SK-N-SH (cell line): Measurements from ENCODE around the gene DDX1. TPM values are rescaled to one million over a fixed set of nuclear protein-coding genes. Genes with fewer than 3 reads are reported as not detected.

Experiments
- CTCF ChIA-PET: fragments of 300-600, 350-600 bp; formaldehyde crosslinking; extraction: SDS; loops from one replicate; lab custom pipeline; 2021; lab: Yijun Ruan, JAX
- POLR2A ChIA-PET: fragments of 350-600 bp; sonication (Branson Sonifier 250); formaldehyde crosslinking; extraction: SDS; loops from one replicate; lab custom pipeline; 2020; ENCODE audit warnings: antibody characterized with exemption, inconsistent platforms; lab: Yijun Ruan, JAX
- DNase-seq: peaks from one replicate; pipeline ENCODE4 v3.0.0; 2012
- H2AFZ ChIP-seq: fragments of 200-600 bp; sonication (generic); 2 replicates; pipeline ENCODE4 v1.8.1; 2016; ENCODE audit warnings: antibody characterized with exemption, mild to moderate bottlenecking, low read depth
- H3F3A ChIP-seq: fragments of 200-600 bp; sonication (generic); replicated peaks from 2 replicates; pipeline ENCODE3; 2016; ENCODE audit warnings: antibody characterized with exemption, mild to moderate bottlenecking; ENCODE audit not compliant: insufficient read depth
- H3K27ac ChIP-seq, 2 experiments: fragments of 200-500 bp in 1 of 2; fragments of 200-600 bp in 1 of 2; sonication (Bioruptor generic) in 1 of 2; sonication (generic), shearing (Covaris generic) in 1 of 2; 2 replicates each; pipeline versions ENCODE4 v1.5.1 to v1.6.1; 2014 to 2016; ENCODE audit warnings: low read depth in 2 of 2, inconsistent platforms in 1 of 2, low read length in 1 of 2, mild to moderate bottlenecking in 1 of 2, mixed read lengths in 1 of 2
- H3K27me3 ChIP-seq: fragments of 200-600 bp; sonication (generic), shearing (Covaris generic); 2 replicates; pipeline ENCODE4 v1.6.1; 2016; ENCODE audit warnings: mixed run types; ENCODE audit not compliant: insufficient read depth
- H3K36me3 ChIP-seq, 2 experiments: fragments of 200-500 bp in 1 of 2; fragments of 200-600 bp in 1 of 2; sonication (Bioruptor generic) in 1 of 2; sonication (generic) in 1 of 2; replicated peaks in 1 of 2; 2 replicates each; pipeline versions ENCODE3 to v1.5.1; 2014 to 2016; ENCODE audit warnings: low read length in 1 of 2, mild to moderate bottlenecking in 1 of 2; ENCODE audit not compliant: insufficient read depth in 2 of 2, control insufficient read depth in 1 of 2
- H3K4me1 ChIP-seq, 2 experiments: fragments of 200-500 bp in 1 of 2; fragments of 200-600 bp in 1 of 2; sonication (Bioruptor generic) in 1 of 2; sonication (generic), shearing (Covaris generic) in 1 of 2; 2 replicates each; pipeline versions ENCODE4 v1.5.1 to v1.6.1; 2014 to 2016; ENCODE audit warnings: low read depth in 1 of 2, low read length in 1 of 2, mixed run types in 1 of 2; ENCODE audit not compliant: insufficient read depth in 2 of 2, control insufficient read depth in 1 of 2
- H3K4me2 ChIP-seq: fragments of 200-600 bp; sonication (generic), shearing (Covaris generic); 2 replicates; pipeline ENCODE4 v1.6.1; 2017; ENCODE audit warnings: mixed run types
- H3K4me3 ChIP-seq, 2 experiments: fragments of 200-500 bp in 1 of 2; fragments of 200-600 bp in 1 of 2; sonication (Bioruptor generic) in 1 of 2; sonication (generic), shearing (Covaris generic) in 1 of 2; 2 replicates each; pipeline versions ENCODE4 v1.5.1 to v1.8.1; 2014 to 2016; ENCODE audit warnings: low read depth in 2 of 2, inconsistent platforms in 1 of 2, low read length in 1 of 2, mild to moderate bottlenecking in 1 of 2, mixed read lengths in 1 of 2, moderate library complexity in 1 of 2
- H3K79me2 ChIP-seq: fragments of 200-600 bp; sonication (generic); 2 replicates; pipeline ENCODE4 v1.8.1; 2017; ENCODE audit warnings: mild to moderate bottlenecking; ENCODE audit not compliant: insufficient read depth
- H3K9ac ChIP-seq: fragments of 200-600 bp; sonication (generic); 2 replicates; pipeline ENCODE4 v1.6.1; 2017; ENCODE audit warnings: mixed run types
- H3K9me2 ChIP-seq: fragments of 200-600 bp; sonication (generic); 2 replicates; pipeline ENCODE4 v1.6.1; 2017; ENCODE audit warnings: mixed run types
- H3K9me3 ChIP-seq: fragments of 200-600 bp; sonication (generic); 2 replicates; pipeline ENCODE4 v1.6.1; 2017; ENCODE audit warnings: mixed run types, mild to moderate bottlenecking, moderate library complexity
- H4K20me1 ChIP-seq: fragments of 200-600 bp; sonication (generic); 2 replicates; pipeline ENCODE4 v1.6.1; 2017; ENCODE audit warnings: mild to moderate bottlenecking, mixed run types; ENCODE audit not compliant: insufficient read depth
- CHD2 ChIP-seq: fragments of 150-350 bp; IDR thresholded peaks from 2 replicates; pipeline ENCODE4 v1.6.1; 2018; ENCODE audit warnings: low read length; ENCODE audit not compliant: partially characterized antibody
- EP300 ChIP-seq, 2 experiments: IDR thresholded peaks; 2 replicates each; pipeline versions ENCODE4 v1.4.0 to v1.6.1; 2012; ENCODE audit warnings: borderline replicate concordance in 1 of 2, low read depth in 1 of 2, low read length in 1 of 2
- EZH2phosphoT487 ChIP-seq: fragments of 200-600 bp; sonication (generic); IDR thresholded peaks from 2 replicates; pipeline ENCODE4 v1.6.1; 2017; ENCODE audit warnings: low read depth, mixed run types, mild to moderate bottlenecking, antibody characterized with exemption, moderate library complexity, borderline replicate concordance
- FOXM1 ChIP-seq: IDR thresholded peaks from 2 replicates; pipeline ENCODE4 v1.4.0; 2012; ENCODE audit warnings: low read depth, mild to moderate bottlenecking
- GABPA ChIP-seq: IDR thresholded peaks from 2 replicates; pipeline ENCODE4 v1.4.0; 2012; ENCODE audit warnings: low read depth, mild to moderate bottlenecking
- MEF2A ChIP-seq: IDR thresholded peaks from 2 replicates; pipeline ENCODE4 v1.4.0; 2012; ENCODE audit warnings: low read depth, borderline replicate concordance
- MXI1 ChIP-seq: IDR thresholded peaks from 2 replicates; pipeline ENCODE4 v1.6.1; 2012; ENCODE audit warnings: mild to moderate bottlenecking, low read depth, low read length, improper control_type of control experiment
- NFIC ChIP-seq: IDR thresholded peaks from 2 replicates; pipeline ENCODE4 v1.4.0; 2012; ENCODE audit warnings: borderline replicate concordance
- NRF1 ChIP-seq: IDR thresholded peaks from 2 replicates; pipeline ENCODE4 v1.6.1; 2012; ENCODE audit warnings: low read depth, mild to moderate bottlenecking, low read length
- POLR2AphosphoS5 ChIP-seq: IDR thresholded peaks from 2 replicates; pipeline ENCODE4 v1.6.1; 2012; ENCODE audit warnings: low read depth, low read length
- RAD21 ChIP-seq: IDR thresholded peaks from 2 replicates; pipeline ENCODE4 v1.6.1; 2012; ENCODE audit warnings: mild to moderate bottlenecking, low read length
- RCOR1 ChIP-seq: fragments of 150-350 bp; IDR thresholded peaks from 2 replicates; pipeline ENCODE4 v1.6.1; 2017; ENCODE audit warnings: antibody characterized with exemption, low read length
- YY1 ChIP-seq: IDR thresholded peaks from 2 replicates; pipeline ENCODE4 v1.4.0; 2012; ENCODE audit warnings: low read depth, mild to moderate bottlenecking
- WGBS: methylation state at CpG from one replicate; pipeline ENCODE4 v1.1.6; 2017; ENCODE audit warnings: low lambda C conversion rate; 5-methylcytosine and 5-hydroxymethylcytosine counted together
- polyA plus RNA-seq, 3 experiments: library from polyadenylated mRNA; depleted of rRNA; stranded (reverse); fragments of >200 nt; gene quantifications; 2 replicates each; pipeline ENCODE4 v1.2.3, GENCODE V29; 2012
- TF ChIP-seq, protein P1 (sequence below): IDR thresholded peaks from 2 replicates; pipeline ENCODE4 v1.4.0; 2012; ENCODE audit warnings: low read depth, borderline replicate concordance
- TF ChIP-seq, protein P2 (sequence below): fragments of 150-350 bp; IDR thresholded peaks from 2 replicates; pipeline ENCODE4 v1.6.1; 2016; ENCODE audit warnings: mild to moderate bottlenecking, low read depth, low read length
- TF ChIP-seq, protein P3 (sequence below): IDR thresholded peaks from 2 replicates; pipeline ENCODE4 v1.6.1; 2012; ENCODE audit warnings: mild to moderate bottlenecking, low read depth, low read length, moderate library complexity
- TF ChIP-seq, protein P4 (sequence below): IDR thresholded peaks from 2 replicates; pipeline ENCODE4; 2012

The DDX1 gene
- polyA plus RNA-seq, 1 of the 3 experiments (the other 2 are of a cell fraction) = 54.5 TPM

DNA sequence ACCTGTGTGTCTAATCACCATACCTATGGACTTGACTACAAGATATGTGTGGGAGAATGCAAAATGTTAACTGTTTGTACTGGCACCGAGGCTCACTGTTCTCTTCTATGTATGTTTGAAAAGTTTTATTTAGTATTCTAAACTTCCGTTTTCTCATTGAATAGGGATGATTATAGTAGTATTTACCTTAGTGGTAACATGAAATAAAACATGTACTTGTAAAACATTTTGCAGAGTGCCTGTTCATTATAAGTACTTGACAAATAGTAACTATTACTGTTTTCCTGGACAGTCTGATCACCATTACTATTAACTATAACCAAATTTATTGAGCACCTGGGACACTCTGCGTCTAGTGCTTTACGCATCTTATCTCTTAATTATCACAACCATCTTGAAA lies 24.8 kb downstream of the DDX1 start:
- Histone ChIP-seq H3K27me3 (no peaks in the 10 kb centered on the region), H3K4me2 (no peak overlapping the region), H3K36me3 (peaks cover 70 to 78% of the 10 kb centered on the region in 2 experiments)

DNA sequence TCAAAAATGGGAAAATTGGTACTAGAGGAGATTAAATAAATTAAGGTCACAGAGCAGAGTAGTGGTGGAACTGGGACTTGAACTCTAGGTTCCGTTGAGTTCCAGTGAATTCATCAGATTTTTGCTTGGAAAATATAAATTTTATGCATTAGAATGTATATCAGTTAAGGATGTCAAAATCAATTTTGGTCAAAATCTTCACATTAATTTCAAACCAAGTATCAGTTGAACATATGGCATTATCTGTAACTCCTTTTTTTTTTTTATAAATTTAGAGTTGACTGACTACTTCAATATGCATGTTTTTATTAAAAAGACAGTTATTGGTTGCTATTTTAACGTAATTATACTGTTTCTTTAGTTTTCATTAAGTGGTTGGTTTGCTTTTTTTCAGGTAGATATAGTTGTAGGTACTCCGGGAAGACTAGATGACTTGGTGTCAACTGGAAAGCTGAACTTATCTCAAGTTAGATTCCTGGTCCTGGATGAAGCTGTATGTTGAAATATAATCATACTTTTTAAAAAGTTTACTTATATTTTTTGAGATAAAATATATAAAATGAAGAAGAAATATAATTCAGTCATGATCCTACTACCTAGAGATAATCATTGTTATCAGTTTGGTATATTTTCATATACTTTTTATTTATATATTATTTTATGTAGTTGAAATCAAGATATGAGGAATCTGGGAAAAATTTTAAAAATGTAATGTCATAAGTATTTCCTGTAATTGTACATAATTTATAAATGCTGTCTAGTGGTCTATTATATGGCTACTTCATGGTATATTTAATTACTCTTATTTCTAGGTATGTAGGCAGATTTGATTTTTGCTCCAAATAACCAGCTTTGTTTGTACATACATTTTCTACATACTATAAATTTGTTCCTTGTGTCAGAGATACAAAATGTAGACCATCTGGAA lies 25.4 kb downstream of the DDX1 start:
- H3K9ac ChIP-seq = no peak overlapping the region
- H3K4me3 ChIP-seq = no peak overlapping the region
- 0 out of 2 replicates have a peak, but pooled peaks cover 13% of the 10 kb centered on the region for H3K79me2 ChIP-seq
- no peaks in the 10 kb centered on the region for H3K9me3 ChIP-seq
- no peaks in the 10 kb centered on the region for H4K20me1 ChIP-seq
- H3K9me2 ChIP-seq = no peaks in the 10 kb centered on the region
- no peak overlapping the region for H3K4me2 ChIP-seq
- DNase-seq = no peak
- no peaks in the 10 kb centered on the region for H3F3A ChIP-seq
- no peaks in the 10 kb centered on the region for H3K27me3 ChIP-seq
- no peaks in the 10 kb centered on the region; a peak in 1 of 4 replicates for H3K4me1 ChIP-seq
- peaks cover 77 to 82% of the 10 kb centered on the region in 2 experiments for H3K36me3 ChIP-seq
- H3K27ac ChIP-seq = no peak overlapping the region; a peak in 1 of 4 replicates
- 92% methylated on average over 3 of the region's 3 CpGs for WGBS
- TF ChIP-seq EP300 (IDR thresholded peaks at IDR 0.05; ENCODE audit: borderline replicate concordance in 1 of 2, low read depth in 1 of 2, low read length in 1 of 2) (no peak), YY1 (no peak), CHD2 (no peak), RCOR1 (no peak), RAD21 (no peak), GABPA (no peak), FOXM1 (no peak)
- TF ChIP-seq, protein P1, sequence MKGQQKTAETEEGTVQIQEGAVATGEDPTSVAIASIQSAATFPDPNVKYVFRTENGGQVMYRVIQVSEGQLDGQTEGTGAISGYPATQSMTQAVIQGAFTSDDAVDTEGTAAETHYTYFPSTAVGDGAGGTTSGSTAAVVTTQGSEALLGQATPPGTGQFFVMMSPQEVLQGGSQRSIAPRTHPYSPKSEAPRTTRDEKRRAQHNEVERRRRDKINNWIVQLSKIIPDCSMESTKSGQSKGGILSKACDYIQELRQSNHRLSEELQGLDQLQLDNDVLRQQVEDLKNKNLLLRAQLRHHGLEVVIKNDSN = no peak
- TF ChIP-seq, protein P2, sequence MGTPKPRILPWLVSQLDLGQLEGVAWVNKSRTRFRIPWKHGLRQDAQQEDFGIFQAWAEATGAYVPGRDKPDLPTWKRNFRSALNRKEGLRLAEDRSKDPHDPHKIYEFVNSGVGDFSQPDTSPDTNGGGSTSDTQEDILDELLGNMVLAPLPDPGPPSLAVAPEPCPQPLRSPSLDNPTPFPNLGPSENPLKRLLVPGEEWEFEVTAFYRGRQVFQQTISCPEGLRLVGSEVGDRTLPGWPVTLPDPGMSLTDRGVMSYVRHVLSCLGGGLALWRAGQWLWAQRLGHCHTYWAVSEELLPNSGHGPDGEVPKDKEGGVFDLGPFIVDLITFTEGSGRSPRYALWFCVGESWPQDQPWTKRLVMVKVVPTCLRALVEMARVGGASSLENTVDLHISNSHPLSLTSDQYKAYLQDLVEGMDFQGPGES = no peak
- TF ChIP-seq, protein P3, sequence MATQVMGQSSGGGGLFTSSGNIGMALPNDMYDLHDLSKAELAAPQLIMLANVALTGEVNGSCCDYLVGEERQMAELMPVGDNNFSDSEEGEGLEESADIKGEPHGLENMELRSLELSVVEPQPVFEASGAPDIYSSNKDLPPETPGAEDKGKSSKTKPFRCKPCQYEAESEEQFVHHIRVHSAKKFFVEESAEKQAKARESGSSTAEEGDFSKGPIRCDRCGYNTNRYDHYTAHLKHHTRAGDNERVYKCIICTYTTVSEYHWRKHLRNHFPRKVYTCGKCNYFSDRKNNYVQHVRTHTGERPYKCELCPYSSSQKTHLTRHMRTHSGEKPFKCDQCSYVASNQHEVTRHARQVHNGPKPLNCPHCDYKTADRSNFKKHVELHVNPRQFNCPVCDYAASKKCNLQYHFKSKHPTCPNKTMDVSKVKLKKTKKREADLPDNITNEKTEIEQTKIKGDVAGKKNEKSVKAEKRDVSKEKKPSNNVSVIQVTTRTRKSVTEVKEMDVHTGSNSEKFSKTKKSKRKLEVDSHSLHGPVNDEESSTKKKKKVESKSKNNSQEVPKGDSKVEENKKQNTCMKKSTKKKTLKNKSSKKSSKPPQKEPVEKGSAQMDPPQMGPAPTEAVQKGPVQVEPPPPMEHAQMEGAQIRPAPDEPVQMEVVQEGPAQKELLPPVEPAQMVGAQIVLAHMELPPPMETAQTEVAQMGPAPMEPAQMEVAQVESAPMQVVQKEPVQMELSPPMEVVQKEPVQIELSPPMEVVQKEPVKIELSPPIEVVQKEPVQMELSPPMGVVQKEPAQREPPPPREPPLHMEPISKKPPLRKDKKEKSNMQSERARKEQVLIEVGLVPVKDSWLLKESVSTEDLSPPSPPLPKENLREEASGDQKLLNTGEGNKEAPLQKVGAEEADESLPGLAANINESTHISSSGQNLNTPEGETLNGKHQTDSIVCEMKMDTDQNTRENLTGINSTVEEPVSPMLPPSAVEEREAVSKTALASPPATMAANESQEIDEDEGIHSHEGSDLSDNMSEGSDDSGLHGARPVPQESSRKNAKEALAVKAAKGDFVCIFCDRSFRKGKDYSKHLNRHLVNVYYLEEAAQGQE = no peak
- no peak overlapping the region for H2AFZ ChIP-seq
- ChIA-PET CTCF (interaction anchor here (0.6 to 1.7 kb wide), 4 partner anchors 19 to 1140 kb away, joined by 3 to 4 read pairs (median 3); no protein-coding TSS in a partner anchor), POLR2A (no interaction called here)

More for the DNA sequence above, 24.8 kb downstream of the DDX1 start:
- ChIA-PET POLR2A (no interaction called here), CTCF (no interaction called here)
- Histone ChIP-seq H3K79me2 (0 out of 2 replicates have a peak, but pooled peaks cover 13% of the 10 kb centered on the region), H3F3A (no peaks in the 10 kb centered on the region), H4K20me1 (no peaks in the 10 kb centered on the region), H3K9me3 (no peaks in the 10 kb centered on the region), H3K4me3 (no peak overlapping the region), H3K9ac (no peak overlapping the region), H3K27ac (no peak overlapping the region; a peak in 1 of 4 replicates), H3K9me2 (no peaks in the 10 kb centered on the region), H3K4me1 (no peaks in the 10 kb centered on the region; a peak in 1 of 4 replicates), H2AFZ (no peak overlapping the region)
- no peak for TF ChIP-seq NRF1
- TF ChIP-seq RCOR1 = no peak
- TF ChIP-seq GABPA = no peak
- TF ChIP-seq MEF2A = no peak
- no peak for TF ChIP-seq NFIC
- TF ChIP-seq, protein P4, sequence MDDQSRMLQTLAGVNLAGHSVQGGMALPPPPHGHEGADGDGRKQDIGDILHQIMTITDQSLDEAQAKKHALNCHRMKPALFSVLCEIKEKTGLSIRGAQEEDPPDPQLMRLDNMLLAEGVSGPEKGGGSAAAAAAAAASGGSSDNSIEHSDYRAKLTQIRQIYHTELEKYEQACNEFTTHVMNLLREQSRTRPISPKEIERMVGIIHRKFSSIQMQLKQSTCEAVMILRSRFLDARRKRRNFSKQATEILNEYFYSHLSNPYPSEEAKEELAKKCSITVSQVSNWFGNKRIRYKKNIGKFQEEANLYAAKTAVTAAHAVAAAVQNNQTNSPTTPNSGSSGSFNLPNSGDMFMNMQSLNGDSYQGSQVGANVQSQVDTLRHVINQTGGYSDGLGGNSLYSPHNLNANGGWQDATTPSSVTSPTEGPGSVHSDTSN = no peak
- TF ChIP-seq POLR2AphosphoS5 = no peak
- TF ChIP-seq MXI1 = no peak
- TF ChIP-seq EZH2phosphoT487 = no peak
- DNase-seq = no peak
- WGBS = 95% methylated on average over 4 of the region's 4 CpGs
